Erythroblast (primary cell): ENCODE results near the gene CYSTM1.

Experiments
- DNase-seq, 2 experiments: peaks; one replicate each; lab custom pipeline; 2025; lab: John Stamatoyannopoulos, UW
- GATA1 ChIP-seq: IDR thresholded peaks from 2 replicates; pipeline ENCODE4 v1.6.1; 2011; ENCODE audit warnings: low read depth, mild to moderate bottlenecking, control low read depth, low read length, moderate library complexity
- POLR2A ChIP-seq: IDR thresholded peaks from 2 replicates; pipeline ENCODE4 v1.6.1; 2011; ENCODE audit warnings: mild to moderate bottlenecking, low read length

The CYSTM1 gene

DNA sequence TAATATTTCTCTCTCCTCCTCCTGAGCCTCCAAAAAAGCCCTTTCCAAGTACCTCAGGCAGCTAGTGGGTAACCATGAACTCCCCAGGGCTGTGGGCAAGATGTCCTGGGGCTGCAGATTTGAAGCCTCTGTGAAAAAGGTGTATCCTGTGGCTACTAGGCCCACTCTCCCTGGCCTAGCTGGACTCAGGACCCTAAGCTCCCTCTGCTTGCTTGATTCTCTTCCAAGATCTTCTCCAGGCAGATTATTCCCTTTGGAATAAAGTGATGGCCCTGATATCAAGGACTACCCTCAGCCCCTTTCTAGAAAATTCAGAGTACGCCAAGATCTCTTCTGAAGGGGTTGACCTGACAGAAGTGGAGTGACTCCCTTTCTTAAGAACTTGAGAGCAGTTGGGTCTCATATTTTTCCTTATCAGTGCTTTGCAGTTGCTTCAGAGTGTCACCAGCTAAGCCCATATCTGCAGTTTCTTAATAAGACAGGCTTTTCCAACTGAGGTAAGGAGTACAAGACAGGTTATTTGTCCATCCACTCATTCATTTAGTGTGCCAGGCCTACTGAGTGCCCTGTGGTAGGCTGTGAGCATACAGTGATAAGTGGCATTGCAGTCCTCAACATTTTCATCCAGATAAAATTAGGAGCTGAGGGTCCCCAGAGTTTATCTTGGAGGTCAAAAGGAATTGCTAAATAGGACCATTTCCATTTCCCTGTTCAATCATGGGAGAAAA, 42.5 kb downstream of the CYSTM1 start:
- peak; percentile 58 for TF ChIP-seq POLR2A
- TF ChIP-seq GATA1 = peak; percentile 24
- peak; percentile 92 to 97 for DNase-seq

DNA sequence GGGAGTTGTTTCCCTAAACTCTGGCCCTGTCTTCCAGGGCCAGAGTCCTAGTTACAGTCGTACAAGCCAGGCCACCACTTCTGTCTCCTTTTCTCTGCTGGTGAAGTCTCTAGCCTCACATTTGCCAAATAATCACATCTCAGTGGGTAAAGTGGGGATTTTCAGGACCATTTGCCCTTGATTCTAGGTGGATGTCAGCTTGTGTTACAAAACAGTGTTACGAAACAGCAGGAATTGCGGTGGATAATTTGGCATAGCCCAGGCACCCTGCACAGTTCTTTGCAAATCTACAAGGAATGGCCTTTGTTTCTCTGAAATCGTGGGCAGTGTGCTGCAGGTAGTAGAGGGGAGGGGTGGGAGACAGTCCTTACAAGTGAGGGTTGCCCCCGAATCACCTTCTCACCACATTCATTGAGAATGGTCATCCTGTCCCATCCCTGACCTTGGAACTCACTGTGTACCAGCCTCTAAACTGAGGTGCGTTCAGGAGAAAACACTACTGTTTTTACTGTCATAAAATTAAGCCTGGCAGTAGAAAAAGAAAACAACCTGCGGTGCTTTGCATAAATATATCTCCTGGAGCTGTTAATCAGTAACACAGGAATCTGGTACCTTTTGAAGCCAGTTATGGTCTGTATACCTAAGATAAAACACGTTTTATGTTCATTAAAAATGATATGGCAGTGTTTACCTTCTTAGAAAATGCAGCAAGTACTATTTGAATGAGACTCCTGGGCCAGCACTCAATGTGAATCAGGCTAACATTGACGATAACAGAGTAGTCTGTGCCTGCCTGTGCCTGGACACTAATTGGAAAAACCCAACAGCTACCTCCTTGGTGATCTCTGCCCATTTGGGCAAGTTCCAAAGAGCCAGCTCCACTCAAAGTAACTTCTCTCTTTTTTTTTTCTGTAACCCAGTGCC, 44.3 kb downstream of the CYSTM1 start:
- no peak for TF ChIP-seq POLR2A
- no peak for TF ChIP-seq GATA1
- peak; percentile 16 to 32 for DNase-seq

DNA sequence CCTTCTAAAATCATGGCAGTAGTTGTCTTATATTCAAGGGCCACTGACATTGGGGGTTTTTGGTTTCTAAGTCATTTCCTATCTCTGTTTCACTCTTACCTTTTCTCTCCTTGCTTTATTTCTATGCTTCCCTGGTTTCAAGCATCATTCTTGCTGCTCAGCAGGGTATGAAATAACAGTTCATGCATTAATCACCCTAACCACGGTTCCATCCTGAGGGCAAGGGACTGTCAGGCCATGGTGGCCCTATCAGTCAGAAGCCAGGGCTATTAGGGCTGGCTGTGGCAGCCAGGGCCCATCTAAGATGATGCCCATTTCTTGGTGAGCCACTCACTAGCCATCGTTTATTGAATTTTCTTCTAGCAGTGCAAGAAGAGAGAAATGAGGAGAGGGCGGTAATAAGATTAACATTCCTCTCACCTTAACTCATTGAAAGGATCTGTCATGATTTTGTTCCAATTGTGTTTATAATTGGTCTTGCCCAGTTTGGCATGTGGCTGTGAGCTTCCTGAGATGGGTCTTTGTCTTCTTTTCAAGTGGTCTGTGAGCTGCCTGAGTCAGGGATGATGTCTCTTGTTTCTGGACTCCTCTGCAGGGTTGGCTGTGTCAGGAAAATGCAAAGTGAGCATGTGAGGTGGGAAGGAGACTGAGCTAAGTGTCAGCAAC, 45.2 kb downstream of the CYSTM1 start:
- DNase-seq = no peak
- TF ChIP-seq GATA1 (no peak), POLR2A (no peak)

DNA sequence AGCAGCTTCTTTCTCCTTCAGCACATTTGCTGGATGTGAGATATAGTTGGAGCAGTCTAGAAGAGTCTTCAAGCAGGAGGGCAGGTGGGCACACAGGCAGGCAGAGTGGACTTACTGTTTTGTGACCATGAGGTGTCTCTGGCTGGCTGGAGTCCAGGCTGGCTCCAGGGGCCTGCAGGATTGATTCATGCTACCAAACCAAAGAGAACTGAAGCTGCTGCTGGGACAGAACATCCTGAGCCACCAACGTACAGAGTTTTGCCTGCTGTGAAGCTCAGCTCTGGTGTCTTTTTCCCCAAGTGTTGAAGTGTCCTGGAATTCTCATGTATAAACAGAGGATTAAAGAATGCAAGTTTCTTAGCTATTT, 45.7 kb downstream of the CYSTM1 start:
- DNase-seq = peak in 1 of 2 experiments; percentile 39
- TF ChIP-seq GATA1 (no peak), POLR2A (no peak)

DNA sequence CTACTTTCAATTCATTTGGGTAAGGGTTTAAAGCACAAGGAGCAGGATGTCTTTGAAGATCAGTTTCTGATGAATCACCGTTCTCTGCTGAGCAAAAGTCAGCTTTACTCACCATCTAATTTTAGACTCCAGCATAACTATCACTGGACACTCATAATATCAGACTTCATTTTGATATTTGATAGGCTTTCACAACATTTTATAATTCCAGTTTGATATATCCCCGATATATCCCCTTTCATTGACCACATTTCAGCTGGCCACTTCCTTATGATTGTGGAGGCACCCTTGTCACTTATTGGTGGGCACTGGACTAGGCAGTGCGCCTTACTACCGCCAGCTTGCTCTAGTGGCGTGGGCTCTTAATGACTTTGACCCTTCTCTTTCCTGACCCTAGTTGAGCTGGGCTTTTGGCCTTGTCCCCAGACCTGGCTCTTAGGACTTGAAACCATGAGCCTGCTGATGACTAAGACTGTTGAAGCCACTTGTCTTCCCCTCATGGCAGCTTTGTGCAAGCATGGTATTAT, 46.8 kb downstream of the CYSTM1 start:
- TF ChIP-seq GATA1 (no peak), POLR2A (no peak)
- DNase-seq = peak; percentile 15 to 72

DNA sequence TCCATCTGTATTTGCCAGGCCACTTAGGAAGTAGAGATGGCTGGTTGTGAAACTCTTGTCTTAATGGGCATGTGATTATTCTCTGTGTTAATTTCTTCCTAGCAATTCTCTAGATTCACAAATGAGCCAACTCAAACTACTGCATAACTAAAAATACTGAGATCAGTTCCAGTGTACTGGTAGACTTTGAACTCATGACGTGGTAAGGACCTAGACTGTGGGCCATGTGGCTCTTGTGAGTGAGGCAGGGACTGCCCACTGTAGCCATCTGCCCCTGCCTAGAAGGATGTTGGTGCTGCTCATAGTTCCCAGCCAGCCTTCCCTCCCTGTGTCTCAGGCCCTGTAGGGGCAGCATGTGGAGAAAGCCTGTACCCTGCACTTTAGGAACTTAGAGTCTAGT, 47.4 kb downstream of the CYSTM1 start:
- DNase-seq = peak in 1 of 2 experiments; percentile 30
- TF ChIP-seq POLR2A = no peak
- TF ChIP-seq GATA1 = no peak

DNA sequence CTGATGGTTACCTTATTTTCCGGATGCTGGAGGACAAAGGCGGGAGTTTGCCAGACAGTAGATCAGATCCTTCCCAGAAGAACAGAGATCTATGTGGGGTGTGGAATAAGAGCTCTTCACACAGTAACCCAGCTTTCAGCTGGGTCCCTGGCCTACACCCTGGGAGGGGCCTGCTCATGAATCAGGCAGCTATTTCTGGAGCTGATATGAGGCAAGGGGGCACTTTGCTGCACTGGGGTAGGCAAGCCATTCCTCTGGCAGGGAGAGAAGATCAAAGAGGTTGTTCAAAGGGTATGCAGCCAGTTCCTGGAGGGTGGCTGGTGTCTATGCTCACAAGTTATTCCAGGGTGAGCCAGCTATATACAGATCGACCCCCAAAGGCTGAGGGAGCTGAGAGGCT, 48.6 kb downstream of the CYSTM1 start:
- peak; percentile 69 to 80 for DNase-seq
- TF ChIP-seq GATA1 (no peak), POLR2A (no peak)

DNA sequence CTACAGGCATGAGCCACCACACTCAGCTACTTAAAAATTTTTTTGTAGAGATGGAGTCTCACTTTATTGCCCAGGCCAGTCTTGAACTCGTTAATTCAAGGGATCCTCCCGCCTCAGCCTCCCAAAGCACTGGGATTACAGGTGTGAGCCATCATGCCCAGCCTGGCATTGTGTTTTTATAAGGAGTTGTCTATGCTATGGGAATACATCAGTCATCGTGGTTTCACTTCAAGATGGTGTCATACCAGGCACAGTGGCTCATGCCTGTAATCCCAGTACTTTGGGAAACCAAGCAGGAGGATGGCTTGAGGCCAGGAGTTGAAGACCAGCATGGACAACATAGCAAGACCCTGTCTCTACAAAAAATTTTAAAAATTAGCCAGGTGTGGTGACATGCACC, 49.7 kb downstream of the CYSTM1 start:
- DNase-seq = no peak
- TF ChIP-seq POLR2A (no peak), GATA1 (no peak)

DNA sequence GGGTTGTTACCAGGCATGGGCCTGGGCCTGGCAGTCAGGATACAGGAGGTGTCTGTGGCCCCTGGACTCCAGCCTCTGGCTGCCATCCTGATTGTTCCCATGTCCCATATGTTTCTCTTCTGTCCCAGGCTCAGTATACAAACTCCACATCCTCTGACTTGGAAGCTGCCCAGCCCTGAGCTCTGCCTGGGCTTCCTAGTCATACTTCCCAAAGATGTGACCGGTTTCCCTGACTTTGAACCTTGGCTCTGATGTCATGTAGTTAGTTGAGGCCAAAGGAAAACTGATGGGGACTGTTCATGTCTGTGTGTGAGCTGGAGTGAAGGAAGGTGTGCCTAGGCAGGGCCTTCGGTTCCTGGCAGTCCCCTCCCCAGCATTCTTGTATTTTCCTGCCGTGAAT, 50.4 kb downstream of the CYSTM1 start:
- peak in 1 of 2 experiments; percentile 12 for DNase-seq
- TF ChIP-seq GATA1 = no peak
- no peak for TF ChIP-seq POLR2A

DNA sequence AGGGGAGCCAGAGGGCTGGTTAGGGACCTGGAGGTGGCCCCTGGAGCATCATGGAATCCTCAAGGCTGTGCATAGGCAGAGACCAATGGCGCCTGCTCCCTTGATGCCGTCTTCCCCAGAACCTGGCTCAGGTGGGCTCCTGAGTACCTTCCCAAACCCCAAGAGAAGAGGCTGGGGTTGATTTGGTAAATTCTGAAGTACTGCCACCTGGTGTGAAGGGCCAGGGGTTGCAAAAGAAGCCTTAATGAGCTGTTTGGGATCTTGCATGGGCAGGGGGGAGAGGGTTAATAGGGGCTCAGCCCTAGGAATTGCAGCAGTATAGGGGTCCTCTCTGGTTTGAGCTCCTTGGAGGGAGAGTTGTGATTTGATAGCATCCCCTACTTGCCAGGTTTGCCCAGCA, 52.1 kb downstream of the CYSTM1 start:
- DNase-seq = peak; percentile 15 to 45
- TF ChIP-seq POLR2A (no peak), GATA1 (no peak)

DNA sequence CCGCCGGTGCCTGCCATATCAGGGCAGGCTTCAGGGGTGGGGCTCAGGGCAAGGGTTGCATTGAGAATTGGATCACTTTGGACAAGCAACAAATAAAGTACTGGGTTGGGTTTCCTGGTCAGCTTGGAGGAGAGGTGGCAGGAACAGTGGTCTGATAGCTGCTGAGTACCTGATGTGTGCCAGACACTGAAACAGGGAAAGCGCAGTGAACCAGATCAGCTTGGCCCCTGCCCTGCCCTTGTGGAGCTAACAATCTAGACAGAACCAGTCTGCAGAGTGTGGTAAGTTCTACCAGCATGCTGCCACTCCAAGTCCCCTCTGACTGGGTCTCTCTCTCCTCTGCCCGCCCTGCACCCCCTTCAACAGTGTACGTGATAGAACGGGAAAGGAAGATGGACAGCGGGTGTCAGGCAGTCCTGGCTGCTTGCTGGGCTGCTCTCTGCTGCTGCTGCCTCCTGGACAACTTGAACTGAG, 53.4 kb downstream of the CYSTM1 start:
- no peak for DNase-seq
- TF ChIP-seq GATA1 (no peak), POLR2A (no peak)

DNA sequence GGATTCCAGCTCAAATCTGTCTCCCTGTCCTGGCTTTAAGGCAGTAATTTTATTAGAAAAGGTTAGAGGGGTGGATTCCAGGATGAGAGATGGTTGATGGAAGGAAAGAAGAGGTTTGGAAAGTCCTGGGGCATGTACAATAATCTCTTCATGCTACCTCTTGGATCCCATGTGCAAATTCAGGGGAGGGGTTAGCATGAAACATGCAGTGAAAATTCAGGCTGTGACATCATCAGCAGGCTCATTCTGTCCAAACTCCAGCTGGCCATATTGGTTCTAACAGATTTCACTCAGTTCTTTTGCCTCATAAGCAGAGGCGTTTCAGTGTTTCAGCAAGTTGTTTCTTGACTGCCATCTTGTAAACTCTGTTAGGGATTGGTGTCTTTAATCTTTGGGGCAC, 55.4 kb downstream of the CYSTM1 start:
- TF ChIP-seq GATA1 (no peak), POLR2A (no peak)
- no peak for DNase-seq

DNA sequence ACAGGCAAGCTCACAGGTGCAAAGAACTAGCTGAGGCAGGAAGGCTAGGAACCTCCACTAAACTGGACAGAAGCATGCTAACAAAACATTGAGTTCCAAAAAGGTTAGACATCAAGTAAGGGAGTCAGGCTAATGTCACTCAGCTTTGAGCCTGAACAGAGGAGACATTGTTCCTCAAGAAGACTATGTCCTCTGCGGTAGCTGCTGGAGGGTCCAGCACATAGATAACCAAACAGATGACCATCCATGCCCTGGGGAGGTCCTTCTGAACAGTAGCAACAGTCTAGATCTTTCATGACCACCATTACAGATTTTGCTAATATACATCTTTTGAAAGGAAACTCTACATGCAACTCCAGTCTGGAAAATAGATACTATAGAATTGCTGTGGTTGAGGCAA, 57.7 kb downstream of the CYSTM1 start:
- no peak for TF ChIP-seq POLR2A
- DNase-seq = no peak

DNA sequence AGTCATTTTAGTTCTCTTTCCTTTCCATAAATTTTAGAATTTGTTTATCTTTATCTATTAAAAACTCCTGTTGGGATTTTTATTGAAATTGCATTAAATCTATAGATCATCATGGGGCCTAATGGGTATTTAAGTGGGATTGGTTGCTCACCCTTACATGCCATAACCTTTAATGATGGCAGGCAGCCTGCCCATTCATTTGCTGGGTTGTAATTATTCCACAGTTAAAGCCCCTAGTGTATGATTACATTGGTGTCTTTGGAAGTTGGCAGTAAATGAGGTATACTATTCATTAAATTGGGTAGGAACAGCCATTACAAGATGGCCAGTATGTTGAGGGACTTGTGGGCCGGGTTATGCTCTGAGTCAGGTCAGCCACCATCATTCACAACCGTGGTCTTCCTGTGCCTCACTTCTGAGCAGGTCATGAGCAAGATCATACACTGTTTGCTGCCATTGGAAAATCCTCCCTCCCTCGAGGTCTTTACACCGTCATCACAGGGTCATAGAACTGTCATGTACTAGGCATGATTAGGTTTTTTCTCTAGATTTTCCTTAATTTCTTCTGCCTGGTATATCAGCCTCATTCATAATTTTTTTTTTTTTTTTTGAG, 59.5 kb downstream of the CYSTM1 start:
- no peak for TF ChIP-seq POLR2A
- no peak for TF ChIP-seq GATA1
- DNase-seq = no peak
